T-cell (primary cell): ENCODE data around the gene NRAP. TPM values are rescaled to one million over a fixed set of nuclear protein-coding genes. Genes with fewer than 3 reads are reported as not detected.

Source experiments
- ATAC-seq, 4 experiments: fragments of 200-7000 bp in 3 of 4; fragments of 150-1000 bp in 1 of 4; cut with Tn5 transposase; replicated peaks in 1 of 4; 1 replicate in 3 of 4; 2 replicates in 1 of 4; pipeline ENCODE4 v1.10.0; 2021; ENCODE audit warnings: moderate library complexity in 3 of 4, mild to moderate bottlenecking in 2 of 4, moderate number of reproducible peaks in 1 of 4
- CTCF ChIA-PET, 2 donors: fragments of 300-600 bp; sonication (Branson Sonifier 250); formaldehyde crosslinking; loops; one replicate each; lab custom pipeline; 2022; ENCODE audit warnings: antibody characterized with exemption in 2 of 2; lab: Charles Lee
- POLR2A ChIA-PET, 2 donors: fragments of 300-600 bp; sonication (Branson Sonifier 250); formaldehyde crosslinking; loops; one replicate each; lab custom pipeline; 2022; ENCODE audit warnings: antibody characterized with exemption in 2 of 2; lab: Charles Lee
- DNase-seq, 35 experiments: peaks; one replicate each; pipeline versions ENCODE4 v3.0.0 to v3.0.0-alpha.2; 2013 to 2023
- H3K27ac ChIP-seq: one replicate; pipeline ENCODE4 v1.5.1; 2013; ENCODE audit warnings: low read length
- H3K27me3 ChIP-seq, 2 experiments: replicated peaks in 1 of 2; 1 replicate in 1 of 2; 2 replicates in 1 of 2; pipeline versions ENCODE4 v1.6.1 to v1.7.0; 2013; ENCODE audit warnings: low read length in 1 of 2, mixed read lengths in 1 of 2; ENCODE audit not compliant: control insufficient read depth in 2 of 2, insufficient read depth in 2 of 2; ENCODE audit errors: extremely low read depth in 1 of 2
- H3K36me3 ChIP-seq, 2 donors: 1 replicate in 1 of 2; 2 replicates in 1 of 2; pipeline versions ENCODE4 v1.6.1 to v1.7.0; 2013; ENCODE audit warnings: low read length in 1 of 2; ENCODE audit not compliant: control insufficient read depth in 2 of 2, insufficient read depth in 1 of 2; ENCODE audit errors: extremely low read depth in 1 of 2
- H3K4me1 ChIP-seq, 2 experiments: 1 replicate in 1 of 2; 2 replicates in 1 of 2; pipeline versions ENCODE4 v1.6.1 to v1.7.0; 2013; ENCODE audit warnings: low read length in 2 of 2, mixed read lengths in 1 of 2; ENCODE audit not compliant: insufficient read depth in 2 of 2, control insufficient read depth in 1 of 2; ENCODE audit errors: extremely low read depth in 1 of 2
- H3K4me3 ChIP-seq, 2 donors: 1 replicate in 1 of 2; 2 replicates in 1 of 2; pipeline versions ENCODE4 v1.5.1 to v1.7.0; 2013; ENCODE audit warnings: mild to moderate bottlenecking in 2 of 2, low read length in 1 of 2, moderate library complexity in 1 of 2; ENCODE audit not compliant: control insufficient read depth in 1 of 2; ENCODE audit errors: extremely low read depth in 1 of 2
- H3K9me3 ChIP-seq: 2 replicates; pipeline ENCODE4 v1.7.0; 2013
- H3K27ac Mint-ChIP-seq, 2 donors: one replicate each; pipeline ENCODE4 v1.8.0; 2020 to 2021; ENCODE audit warnings: mild to moderate bottlenecking in 2 of 2, mixed read lengths in 2 of 2
- H3K27me3 Mint-ChIP-seq, 2 donors: one replicate each; pipeline ENCODE4 v1.8.0; 2021 to 2022; ENCODE audit warnings: mixed read lengths in 2 of 2
- H3K36me3 Mint-ChIP-seq: one replicate; pipeline ENCODE4 v1.8.0; 2021; ENCODE audit warnings: mixed read lengths
- H3K4me1 Mint-ChIP-seq, 3 donors: one replicate each; pipeline ENCODE4 v1.8.0; 2020 to 2022; ENCODE audit warnings: mixed read lengths in 3 of 3, mild to moderate bottlenecking in 1 of 3
- H3K4me3 Mint-ChIP-seq, 3 donors: one replicate each; pipeline ENCODE4 v1.8.0; 2020 to 2022; ENCODE audit warnings: mild to moderate bottlenecking in 3 of 3, mixed read lengths in 3 of 3, moderate library complexity in 3 of 3
- H3K9me3 Mint-ChIP-seq, 3 donors: one replicate each; pipeline ENCODE4 v1.8.0; 2020 to 2022; ENCODE audit warnings: mixed read lengths in 3 of 3
- WGBS: methylation state at CpG from one replicate; pipeline ENCODE4 v1.1.5; 2013; ENCODE audit warnings: missing lambda C conversion rate; ENCODE audit not compliant: insufficient coverage; 5-methylcytosine and 5-hydroxymethylcytosine counted together
- total RNA-seq, 35 experiments: library from RNA in 6 of 35; stranded (reverse) in 6 of 35; fragments of 120-200 nt in 1 of 35; gene quantifications; one replicate each; pipeline versions ENCODE4 v1.2.1 to v1.2.4 and lab custom pipeline; 2013 to 2026

Gene NRAP
- total RNA-seq, 5 donors from 2014 or later (not counting 1 experiment from before 2014, with no cell fraction given): not detected

- no peaks in the 10 kb centered on the region for H3K27me3 Mint-ChIP-seq
- peaks cover 41% of the 10 kb centered on the region for H3K36me3 Mint-ChIP-seq
- 85% methylated on average over 4 of the region's 8 CpGs for WGBS
- H3K4me1 Mint-ChIP-seq: peaks cover 40 to 44% (median 44%) of the 10 kb centered on the region in 3 donors
- H3K36me3 ChIP-seq: peaks cover 0 to 21% of the 10 kb centered on the region in 2 donors
- no peak overlapping the region for H3K27ac ChIP-seq
- CTCF ChIA-PET: no interaction called here
- peak overlapping the region in 1 of 3 donors; percentile 12 for H3K4me3 Mint-ChIP-seq
- H3K27ac Mint-ChIP-seq: no peak overlapping the region
- no peaks in the 10 kb centered on the region for H3K9me3 Mint-ChIP-seq
- H3K4me3 ChIP-seq: no peak overlapping the region
- H3K9me3 ChIP-seq: no peaks in the 10 kb centered on the region
- POLR2A ChIA-PET: no interaction called here
- ATAC-seq: peak in 1 of 4 experiments; percentile 19
- H3K4me1 ChIP-seq: peaks cover 4 to 5% of the 10 kb centered on the region in 2 experiments
- no peaks in the 10 kb centered on the region for H3K27me3 ChIP-seq
- no peak for DNase-seq
Measured at GRCh38 chr10:113709221-113709838, 45.5 kb upstream of the NRAP start.

- Mint-ChIP-seq H3K9me3 (no peaks in the 10 kb centered on the region), H3K27ac (peak overlapping the region in 1 of 2 donors; percentile 50), H3K4me1 (peaks cover 40 to 44% (median 44%) of the 10 kb centered on the region in 3 donors), H3K36me3 (peaks cover 34% of the 10 kb centered on the region), H3K27me3 (no peaks in the 10 kb centered on the region), H3K4me3 (peak overlapping the region in 1 of 3 donors; percentile 12)
- no peak overlapping the region for H3K4me3 ChIP-seq
- CTCF ChIA-PET: no interaction called here
- 100% methylated on average over 2 of the region's 6 CpGs for WGBS
- no peak for DNase-seq
- no peaks in the 10 kb centered on the region for H3K9me3 ChIP-seq
- no peak for ATAC-seq
- H3K4me1 ChIP-seq: peaks cover 4 to 5% of the 10 kb centered on the region in 2 experiments
- H3K27me3 ChIP-seq: no peaks in the 10 kb centered on the region
- H3K36me3 ChIP-seq: peaks cover 2 to 27% of the 10 kb centered on the region in 2 donors
- H3K27ac ChIP-seq: no peak overlapping the region
- POLR2A ChIA-PET: no interaction called here
Measured at GRCh38 chr10:113708640-113709039, 44.8 kb upstream of the NRAP start.

- peaks cover 32% of the 10 kb centered on the region for H3K36me3 Mint-ChIP-seq
- CTCF ChIA-PET: no interaction called here
Measured at GRCh38 chr10:113706623-113707022, 42.8 kb upstream of the NRAP start.

GRCh38 chr10:113705344-113705652 is 41.5 kb upstream of the NRAP start:
- H3K27ac Mint-ChIP-seq: no peak overlapping the region
- no peaks in the 10 kb centered on the region for H3K9me3 Mint-ChIP-seq
- Histone ChIP-seq H3K36me3 (peaks cover 3 to 20% of the 10 kb centered on the region in 2 donors), H3K27ac (no peak overlapping the region), H3K9me3 (no peaks in the 10 kb centered on the region), H3K4me1 (peaks cover 4 to 5% of the 10 kb centered on the region in 2 experiments), H3K27me3 (no peaks in the 10 kb centered on the region), H3K4me3 (no peak overlapping the region)
- H3K4me1 Mint-ChIP-seq: peaks cover 41 to 44% (median 43%) of the 10 kb centered on the region in 3 donors
- no peak for DNase-seq
- ChIA-PET POLR2A (no interaction called here), CTCF (interaction anchor here (0.6 to 0.8 kb wide), 3 partner anchors 244 to 873 kb away, joined by 3 to 5 read pairs (median 4); no protein-coding TSS in a partner anchor)
- peaks cover 38% of the 10 kb centered on the region for H3K36me3 Mint-ChIP-seq
- H3K4me3 Mint-ChIP-seq: no peak overlapping the region
- H3K27me3 Mint-ChIP-seq: no peaks in the 10 kb centered on the region
- ATAC-seq: no peak

More at GRCh38 chr10:113706623-113707022, 42.8 kb upstream of the NRAP start:
- Histone ChIP-seq H3K36me3 (peaks cover 3 to 30% of the 10 kb centered on the region in 2 donors), H3K27ac (no peak overlapping the region), H3K4me3 (no peak overlapping the region), H3K27me3 (no peaks in the 10 kb centered on the region), H3K9me3 (no peaks in the 10 kb centered on the region), H3K4me1 (peaks cover 4 to 5% of the 10 kb centered on the region in 2 experiments)
- ATAC-seq (no peak), DNase-seq (no peak)
- Mint-ChIP-seq H3K4me3 (no peak overlapping the region), H3K4me1 (peaks cover 43 to 44% (median 44%) of the 10 kb centered on the region in 3 donors), H3K9me3 (no peaks in the 10 kb centered on the region), H3K27me3 (no peaks in the 10 kb centered on the region), H3K27ac (no peak overlapping the region)
- POLR2A ChIA-PET: no interaction called here
- 61% methylated on average over 2 of the region's 5 CpGs for WGBS

GRCh38 chr10:113704637-113705343 is 40.9 kb upstream of the NRAP start:
- no peaks in the 10 kb centered on the region for H3K27me3 Mint-ChIP-seq
- H3K9me3 ChIP-seq: no peaks in the 10 kb centered on the region
- ChIA-PET POLR2A (no interaction called here), CTCF (interaction anchor here (0.6 to 0.8 kb wide), 3 partner anchors 245 to 873 kb away, joined by 3 to 5 read pairs (median 4); no protein-coding TSS in a partner anchor)
- H3K27ac ChIP-seq: no peak overlapping the region
- H3K36me3 ChIP-seq: peaks cover 3 to 20% of the 10 kb centered on the region in 2 donors
- no peaks in the 10 kb centered on the region for H3K27me3 ChIP-seq
- H3K4me3 ChIP-seq: no peak overlapping the region
- no peak overlapping the region for H3K27ac Mint-ChIP-seq
- peaks cover 35% of the 10 kb centered on the region for H3K36me3 Mint-ChIP-seq
- 100% methylated on average over 2 of the region's 6 CpGs for WGBS
- peaks cover 38 to 39% (median 39%) of the 10 kb centered on the region in 3 donors for H3K4me1 Mint-ChIP-seq
- H3K4me3 Mint-ChIP-seq: no peak overlapping the region
- DNase-seq (peak in 9 of 35 experiments; percentile 5 to 54 (median 12)), ATAC-seq (no peak)
- peaks cover 4 to 5% of the 10 kb centered on the region in 2 experiments for H3K4me1 ChIP-seq
- no peaks in the 10 kb centered on the region for H3K9me3 Mint-ChIP-seq

- DNase-seq (no peak), ATAC-seq (no peak)
- Mint-ChIP-seq H3K4me3 (no peak overlapping the region), H3K27ac (no peak overlapping the region), H3K36me3 (peaks cover 71% of the 10 kb centered on the region), H3K4me1 (peaks cover 2 to 8% (median 7%) of the 10 kb centered on the region in 3 donors), H3K27me3 (no peaks in the 10 kb centered on the region), H3K9me3 (peaks cover 10 to 15% (median 13%) of the 10 kb centered on the region in 3 donors)
- H3K27me3 ChIP-seq: no peaks in the 10 kb centered on the region
- H3K27ac ChIP-seq: no peak overlapping the region
- POLR2A ChIA-PET: no interaction called here
- peaks cover 2 to 32% of the 10 kb centered on the region in 2 donors for H3K36me3 ChIP-seq
- H3K4me1 ChIP-seq: no peaks in the 10 kb centered on the region
- peaks cover 3% of the 10 kb centered on the region for H3K9me3 ChIP-seq
- WGBS: 75% methylated on average over 2 of the region's 3 CpGs
- CTCF ChIA-PET: no interaction called here
- H3K4me3 ChIP-seq: no peak overlapping the region
Measured at GRCh38 chr10:113697595-113697994, 33.8 kb upstream of the NRAP start.
